HG02938 (cell line): ENCODE data around the gene GALNT17.

ENCODE experiments used
- ATAC-seq: cut with Tn5 transposase; IDR thresholded peaks from one replicate; pipeline ENCODE4 v1.9.1; 2021; ENCODE audit warnings: mild to moderate bottlenecking, moderate library complexity; ENCODE audit not compliant: unreplicated experiment

Gene GALNT17

DNA sequence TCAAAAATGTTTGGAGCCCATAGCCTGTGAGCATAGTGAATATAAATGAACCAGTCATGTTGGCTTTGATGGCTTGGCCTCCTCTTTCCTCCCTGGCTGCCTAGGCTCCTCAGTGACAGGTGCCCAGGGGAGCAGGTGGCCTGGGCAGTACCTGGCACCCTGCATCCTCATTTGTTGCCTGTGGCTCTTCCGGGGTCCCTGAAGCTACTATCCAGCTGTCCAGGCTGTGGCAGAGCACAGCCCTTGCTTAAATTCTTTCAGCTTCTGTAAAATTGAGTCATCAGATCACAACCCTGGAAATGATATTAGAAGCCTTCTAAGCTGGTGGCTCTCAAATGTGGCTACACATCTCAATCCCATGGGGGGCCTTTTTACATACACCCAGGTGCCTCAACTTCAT is 525.4 kb downstream of the GALNT17 start:
- ATAC-seq: no peak

DNA sequence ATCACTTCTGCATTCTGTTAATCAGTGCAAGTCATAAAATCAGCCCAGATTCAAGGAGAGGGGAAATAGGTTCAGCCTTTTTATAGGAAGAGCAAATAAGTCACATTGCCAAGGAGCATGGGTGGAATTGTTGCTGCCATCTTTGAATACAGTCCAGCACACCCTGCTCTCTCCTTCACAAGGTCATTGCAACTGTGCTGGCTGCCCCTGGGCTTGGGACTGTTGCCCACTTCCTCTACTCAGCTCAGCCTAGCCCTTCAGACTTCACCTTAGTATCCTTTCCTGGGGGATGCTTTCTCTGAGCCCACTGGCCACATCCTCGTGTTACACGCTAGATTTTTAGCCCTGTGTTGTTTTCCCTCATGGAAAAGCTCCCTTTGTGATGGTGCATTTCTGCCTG is 527.7 kb downstream of the GALNT17 start:
- ATAC-seq: no peak

DNA sequence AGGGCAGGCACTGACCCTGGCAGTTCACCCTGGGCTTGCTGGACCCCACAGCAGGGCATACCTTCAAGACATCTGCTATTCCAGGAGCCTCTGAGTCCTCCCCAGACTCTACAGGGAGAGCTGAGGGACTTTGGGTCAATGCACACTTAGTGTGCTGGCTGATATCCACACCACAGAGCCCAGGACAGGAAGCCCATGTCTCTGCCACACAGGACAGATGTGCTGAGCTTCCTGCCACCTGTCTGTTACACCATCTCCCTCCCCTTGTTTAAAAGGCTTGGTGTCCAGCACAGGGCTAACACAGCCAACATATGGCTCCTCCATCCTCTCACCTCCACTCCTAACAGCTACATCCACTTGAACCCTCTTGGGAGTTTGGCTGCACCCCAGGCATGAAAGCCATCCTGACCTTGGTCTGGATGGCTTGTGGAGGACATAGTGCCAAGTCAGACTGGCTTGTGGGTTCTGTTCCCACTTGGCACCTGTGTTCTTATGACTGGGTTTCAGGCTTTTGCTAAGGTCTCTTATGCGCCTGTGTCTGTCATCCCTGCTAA is 529.8 kb downstream of the GALNT17 start:
- no peak for ATAC-seq

DNA sequence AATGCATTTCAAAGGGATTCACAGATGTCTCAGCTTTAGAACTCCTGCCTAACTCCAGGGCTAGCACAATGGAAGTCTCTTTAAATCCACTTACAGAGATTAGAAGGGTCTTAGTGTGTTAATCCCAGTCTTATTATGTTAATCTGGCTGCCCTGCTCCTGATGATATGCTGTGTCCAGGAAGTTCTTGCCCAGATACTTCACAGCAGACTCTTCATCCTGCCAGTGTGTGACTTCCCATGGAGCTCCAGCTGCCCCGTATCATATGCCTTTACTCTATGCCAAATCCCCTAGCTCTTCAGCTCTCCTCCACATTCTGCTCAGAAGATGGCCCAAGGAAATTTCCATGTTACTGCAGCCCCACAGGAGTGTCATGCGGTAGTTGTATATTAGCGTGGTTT is 533.8 kb downstream of the GALNT17 start:
- no peak for ATAC-seq

DNA sequence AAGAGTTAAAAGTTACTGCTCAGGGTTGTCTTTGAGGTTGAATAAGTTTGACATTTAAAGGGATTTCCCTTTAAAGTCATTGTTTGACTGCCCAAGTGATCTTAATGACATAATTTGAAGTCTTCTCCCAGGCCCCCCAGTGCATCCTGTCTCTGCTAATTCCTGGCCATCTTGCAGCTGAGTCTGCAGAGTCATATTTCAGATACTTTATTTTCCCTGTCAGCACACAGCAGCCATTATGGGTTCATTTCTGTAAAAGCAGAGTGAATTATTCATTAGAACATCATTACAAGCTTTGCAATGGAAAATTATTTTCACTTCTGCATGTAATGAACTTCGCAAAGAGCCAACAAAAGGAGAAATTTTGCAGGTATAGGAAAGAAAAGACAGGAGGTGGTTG is 536.6 kb downstream of the GALNT17 start:
- no peak for ATAC-seq

DNA sequence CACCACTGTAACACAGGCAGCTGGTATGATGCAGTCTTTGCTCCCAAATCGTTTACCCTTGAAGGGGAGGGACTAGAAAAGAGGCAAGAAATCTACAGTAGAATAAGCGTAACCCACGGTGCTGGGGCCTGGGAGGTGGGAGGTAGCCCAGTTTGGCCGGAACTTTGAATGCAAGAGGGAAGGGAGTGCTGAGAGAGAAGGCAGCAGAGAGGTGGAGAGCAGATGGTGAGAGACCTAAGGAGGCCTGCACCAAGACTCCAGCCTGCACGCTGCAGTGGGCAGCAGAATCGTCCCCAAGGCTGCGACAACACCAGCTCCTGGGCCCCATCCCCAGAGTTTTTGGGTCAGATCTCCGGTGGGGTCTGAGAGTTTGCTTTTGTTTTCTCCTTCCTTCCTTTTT is 547.5 kb downstream of the GALNT17 start:
- no peak for ATAC-seq

DNA sequence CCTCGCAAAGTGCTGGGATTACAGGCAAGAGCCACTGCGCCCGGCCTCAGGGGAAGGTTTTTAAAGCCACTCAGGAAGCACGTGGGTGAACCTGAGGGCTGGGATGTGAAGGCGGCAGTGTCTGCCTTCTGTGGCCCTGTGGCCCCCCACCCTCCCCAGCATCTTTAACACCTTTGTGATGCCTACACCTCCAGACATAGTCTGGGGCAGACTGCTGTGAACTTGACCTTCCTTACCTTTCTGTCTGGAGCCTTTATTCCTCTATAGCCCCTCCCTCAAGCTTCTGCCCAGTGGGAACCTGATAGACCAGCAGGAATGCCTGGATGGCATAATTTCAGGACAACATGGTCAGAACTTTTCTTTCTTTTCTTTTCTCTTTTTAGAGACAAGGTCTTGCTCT is 550.2 kb downstream of the GALNT17 start:
- no peak for ATAC-seq

DNA sequence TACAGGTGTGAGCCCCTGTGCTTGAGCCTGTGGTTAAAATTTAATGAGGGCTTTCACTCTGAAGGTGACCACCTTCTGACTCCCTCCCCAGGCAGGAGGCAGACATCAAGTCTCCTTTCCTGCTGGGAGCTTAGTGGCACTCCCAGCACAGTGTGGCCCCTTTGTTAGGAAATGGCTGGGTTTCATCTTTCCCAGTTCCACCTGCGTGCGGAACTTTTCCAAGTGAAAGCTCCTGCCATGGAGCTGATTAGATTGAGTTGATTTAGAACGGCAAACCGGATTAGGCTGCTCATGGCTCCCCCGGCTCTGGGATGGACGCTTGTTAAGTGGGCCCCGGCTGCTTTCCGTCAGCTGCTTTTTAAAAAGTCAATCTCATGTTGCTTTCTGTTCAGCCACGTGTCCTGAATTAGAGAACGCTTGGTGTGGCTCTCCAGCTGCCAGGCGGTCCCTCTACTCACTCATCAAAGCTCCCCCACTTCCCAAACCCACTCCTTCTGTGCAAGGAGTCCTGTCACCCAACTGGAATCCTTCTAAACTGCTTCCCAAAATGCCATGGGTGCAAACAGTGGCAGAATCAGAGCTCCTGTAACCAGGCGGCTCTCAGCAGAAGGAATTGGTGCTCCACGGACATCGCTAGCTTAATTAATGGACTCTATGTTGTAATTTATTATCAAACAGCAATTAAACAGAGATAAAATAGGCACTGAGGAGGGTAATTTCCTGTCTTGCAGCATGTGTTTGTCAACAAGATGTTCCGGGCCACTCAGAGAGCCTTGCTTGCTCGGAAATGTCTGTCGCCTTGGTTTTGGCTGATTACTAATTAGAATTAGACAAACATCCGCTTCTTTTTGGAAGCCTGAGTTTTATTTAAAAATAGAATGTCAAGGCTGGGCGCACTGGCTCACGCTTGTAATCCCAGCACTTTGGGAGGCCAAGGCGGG is 551.2 kb downstream of the GALNT17 start:
- ATAC-seq: no peak

DNA sequence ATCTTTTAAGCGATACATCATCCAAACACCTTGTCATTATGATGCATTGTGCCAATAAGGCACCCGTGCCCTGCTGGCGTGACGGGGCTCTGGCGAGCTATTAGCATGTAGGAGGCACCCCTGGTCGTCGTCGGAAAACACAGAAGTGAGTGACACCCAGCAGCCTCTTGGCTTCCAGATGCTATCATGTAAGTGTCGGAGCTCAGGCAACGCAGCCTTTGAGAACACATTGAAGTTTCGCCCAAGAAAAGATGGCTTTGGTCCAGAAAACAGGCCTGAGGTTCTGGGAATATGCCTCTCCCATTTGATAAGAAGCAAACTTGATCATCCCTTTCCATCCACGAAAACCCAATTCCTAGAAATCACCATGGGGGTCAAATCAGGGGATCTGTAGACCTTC is 555.3 kb downstream of the GALNT17 start:
- ATAC-seq: no peak

DNA sequence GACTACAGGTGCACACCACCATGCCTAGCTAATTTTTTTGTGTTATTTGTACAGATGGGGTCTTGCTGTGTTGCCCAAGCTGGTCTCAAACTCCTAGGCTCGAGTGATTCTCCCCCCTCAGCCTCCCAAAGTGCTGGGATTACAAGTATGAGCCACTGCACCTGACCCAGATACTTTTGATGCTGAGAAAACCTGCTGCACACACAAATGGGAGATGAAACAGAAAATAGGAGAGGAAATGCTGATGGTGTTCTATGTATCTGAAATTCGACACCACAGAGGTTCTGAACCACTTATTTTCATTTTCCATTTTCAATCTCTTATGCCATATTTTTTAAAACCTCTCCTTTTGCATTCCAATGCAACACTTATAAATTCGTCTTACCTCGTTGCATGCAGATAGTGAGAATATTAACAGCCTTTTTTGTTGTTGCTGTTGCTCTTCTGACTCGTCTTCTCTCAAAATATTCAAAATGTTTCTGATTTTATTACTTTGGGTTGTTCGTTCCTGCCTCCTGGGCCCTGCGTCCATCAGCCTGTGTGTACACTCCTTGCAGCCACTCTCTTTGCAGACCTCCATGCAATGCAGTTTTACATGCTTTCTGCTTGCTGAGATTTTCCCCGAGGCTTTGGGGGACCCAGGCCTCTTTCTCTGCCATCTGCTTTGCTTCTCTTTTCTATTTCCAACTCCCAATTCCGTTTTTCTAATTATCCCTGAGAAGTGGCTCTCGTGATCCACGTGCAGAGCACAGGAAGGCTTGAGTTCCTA is 556.1 kb downstream of the GALNT17 start:
- ATAC-seq: no peak

DNA sequence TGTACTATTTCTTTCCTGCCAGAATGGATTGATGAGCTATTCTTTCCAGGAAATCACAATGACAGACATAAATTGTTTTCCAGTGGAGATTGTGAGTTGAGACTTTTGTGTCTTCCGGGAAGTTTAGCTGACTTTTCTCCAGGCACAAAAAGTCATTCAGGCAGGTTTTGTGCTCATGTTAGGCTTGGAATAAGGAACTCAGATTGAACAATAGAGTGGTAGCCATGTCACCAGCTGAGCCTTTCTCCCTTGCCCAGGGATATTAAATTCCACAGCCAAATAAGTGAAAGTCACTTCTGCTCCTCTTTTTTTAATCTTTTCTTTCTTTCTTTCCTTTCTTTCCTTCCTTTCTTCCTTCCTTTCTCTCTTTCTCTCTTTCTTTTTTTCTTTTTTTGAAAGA is 559.6 kb downstream of the GALNT17 start:
- ATAC-seq: no peak

DNA sequence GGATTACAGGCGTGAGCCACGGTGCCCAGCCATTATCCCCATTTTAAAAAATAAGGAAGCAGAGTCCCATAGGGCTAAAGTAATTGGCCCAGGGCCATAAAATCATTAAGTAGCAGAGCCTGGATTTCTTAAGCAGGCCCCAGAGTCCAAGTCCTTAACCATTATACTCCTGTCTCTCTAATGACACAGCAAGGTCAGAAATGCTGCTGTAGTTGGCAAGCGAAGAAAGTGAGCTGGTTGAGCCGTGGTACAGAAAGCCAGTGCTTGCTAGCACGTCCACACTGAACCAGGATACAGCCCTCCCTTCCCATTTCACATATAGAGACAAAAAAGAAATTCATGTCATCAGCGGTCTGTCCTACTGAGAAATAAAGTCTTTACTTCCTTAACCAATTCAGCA is 562.7 kb downstream of the GALNT17 start:
- no peak for ATAC-seq

DNA sequence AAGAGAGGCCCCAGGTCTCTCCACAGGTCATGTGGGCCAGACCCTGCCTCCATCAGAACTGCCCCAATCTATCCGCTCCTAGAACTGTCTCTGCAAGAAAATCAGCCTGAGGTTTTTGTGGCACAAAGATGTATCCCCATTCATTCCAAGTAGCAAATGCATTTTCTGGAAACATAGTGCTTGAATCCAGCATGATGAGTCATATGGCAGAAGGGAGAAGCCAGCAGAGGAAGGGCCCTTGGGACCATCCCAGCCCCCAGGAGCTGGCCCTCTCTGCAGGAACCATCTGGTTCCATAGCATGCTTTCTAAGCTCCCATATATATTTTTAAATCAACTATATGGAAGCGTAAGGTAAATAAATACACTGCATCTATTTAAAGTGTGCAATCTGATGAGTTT is 563.2 kb downstream of the GALNT17 start:
- ATAC-seq: no peak

DNA sequence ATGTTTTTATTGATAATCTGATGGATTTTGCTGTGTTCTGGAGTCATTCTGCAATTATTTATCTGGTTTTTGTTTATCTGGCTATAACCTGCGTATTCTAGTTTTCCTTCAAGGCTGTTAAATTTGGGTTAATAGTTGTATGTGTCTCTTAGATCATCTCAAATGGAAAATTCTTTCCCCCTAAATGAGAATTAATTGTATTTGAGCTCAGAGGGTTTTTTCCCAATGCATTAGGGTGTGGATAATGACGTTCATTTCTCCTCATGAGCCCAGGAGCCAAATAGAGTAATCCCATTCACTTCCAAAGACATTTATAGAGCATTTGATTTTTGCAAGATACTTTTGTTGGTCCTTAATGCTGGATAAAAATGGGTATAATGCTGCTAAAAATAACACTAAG is 564.6 kb downstream of the GALNT17 start:
- ATAC-seq: no peak

DNA sequence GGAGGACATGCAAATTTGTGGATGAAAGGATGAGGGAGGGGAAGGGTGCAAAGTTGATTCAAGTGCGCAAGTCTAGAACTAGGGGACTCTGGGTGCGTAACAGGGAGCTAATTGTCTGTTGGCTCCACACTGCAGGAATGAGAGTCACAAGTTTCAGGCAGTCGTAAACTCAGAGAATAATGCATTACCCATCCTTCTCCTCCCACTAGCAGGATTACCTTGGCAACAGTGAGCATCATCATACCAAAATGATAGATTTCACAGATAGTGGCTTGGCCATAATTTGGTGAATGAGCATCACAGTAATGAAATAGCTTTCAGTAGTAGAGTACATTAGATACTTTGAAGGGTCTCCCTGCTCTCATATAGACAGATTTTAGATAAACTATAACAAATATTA is 565.5 kb downstream of the GALNT17 start:
- ATAC-seq: no peak

DNA sequence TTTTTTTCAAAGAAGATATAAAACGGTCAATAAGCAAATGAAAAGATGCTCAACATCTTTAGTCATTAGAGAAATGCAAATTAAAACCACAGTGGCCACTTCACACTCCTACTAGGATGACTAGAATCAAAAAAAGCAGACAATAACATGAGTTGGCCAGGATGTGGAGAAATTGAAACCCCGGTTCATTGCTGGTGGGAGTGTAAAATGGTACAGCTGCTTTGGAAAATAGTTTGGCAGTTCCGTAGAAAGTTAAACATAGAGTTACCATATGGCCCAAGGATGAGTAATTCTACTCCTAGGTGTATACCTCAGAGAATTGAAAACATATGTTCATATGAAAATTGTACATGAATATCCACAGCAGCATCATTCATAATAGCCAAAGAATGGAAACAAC is 573.3 kb downstream of the GALNT17 start:
- ATAC-seq: no peak

DNA sequence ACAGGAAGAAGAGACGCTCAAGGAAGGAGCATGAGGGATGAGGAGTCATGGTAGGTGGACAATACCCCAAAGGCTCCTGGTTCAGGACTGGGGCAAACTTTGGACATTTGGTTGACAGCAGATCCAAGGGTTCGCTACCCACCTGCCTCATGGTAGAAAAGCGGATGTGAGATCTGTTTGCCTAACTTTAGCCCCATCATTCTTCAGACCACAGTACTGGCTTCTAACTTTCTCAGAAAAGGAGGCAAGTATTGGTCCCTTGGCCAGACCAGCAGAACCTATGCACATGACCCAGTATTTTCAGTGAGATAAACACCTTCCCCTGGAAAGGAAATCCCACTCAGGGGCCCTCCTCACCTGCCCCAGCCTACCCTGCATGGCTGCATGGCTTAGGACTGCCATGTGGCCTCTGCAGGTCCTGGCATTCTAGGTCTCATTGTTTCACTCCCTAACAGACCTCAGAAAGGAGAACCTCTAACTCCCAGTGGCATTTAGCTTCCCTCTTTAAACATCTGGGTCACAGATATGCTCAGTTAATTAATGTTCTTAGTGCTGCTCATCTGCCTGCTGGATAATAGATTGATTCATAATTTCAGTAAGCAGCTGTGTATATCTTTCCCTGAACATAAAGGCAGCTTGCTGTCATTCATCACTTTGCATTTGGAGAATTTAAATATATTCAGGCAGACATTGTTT is 574.1 kb downstream of the GALNT17 start:
- ATAC-seq: no peak

DNA sequence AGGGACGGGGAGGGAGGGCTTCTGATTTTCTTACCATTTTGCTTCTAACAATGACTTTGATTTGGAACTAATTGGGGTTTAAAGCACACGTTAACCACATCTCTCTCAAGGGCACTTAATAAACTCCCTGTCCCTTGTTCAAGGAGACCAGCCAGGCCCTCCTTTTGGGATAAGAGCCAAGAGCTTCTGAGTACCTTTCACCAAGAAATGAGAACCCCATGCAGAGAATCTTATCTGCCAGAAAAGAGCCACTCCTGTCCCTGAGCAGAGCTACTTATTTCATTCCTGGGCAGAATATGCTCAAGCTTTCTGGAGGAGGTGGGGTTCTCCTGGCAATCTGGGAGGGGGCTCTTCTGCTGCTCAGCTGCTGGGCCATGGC is 574.6 kb downstream of the GALNT17 start:
- no peak for ATAC-seq

DNA sequence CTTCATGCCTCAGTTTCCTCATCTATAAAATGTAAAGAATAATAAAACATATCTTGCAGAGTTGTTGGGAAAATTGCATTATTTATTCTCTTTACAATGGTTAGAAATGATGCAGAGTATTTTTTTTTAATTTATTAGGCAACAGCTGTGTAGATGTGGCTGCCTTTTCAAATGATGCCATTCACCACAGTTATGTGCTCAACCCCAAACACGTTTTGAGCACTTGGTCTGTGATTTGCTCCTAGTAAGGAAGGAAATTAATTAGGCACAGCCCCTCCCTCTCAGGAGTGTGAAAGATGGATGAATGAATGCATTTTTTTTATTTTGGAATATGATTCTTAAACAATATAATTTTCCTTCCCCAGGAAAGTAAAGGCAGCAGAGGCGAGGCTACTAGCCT is 575.1 kb downstream of the GALNT17 start:
- ATAC-seq: no peak

DNA sequence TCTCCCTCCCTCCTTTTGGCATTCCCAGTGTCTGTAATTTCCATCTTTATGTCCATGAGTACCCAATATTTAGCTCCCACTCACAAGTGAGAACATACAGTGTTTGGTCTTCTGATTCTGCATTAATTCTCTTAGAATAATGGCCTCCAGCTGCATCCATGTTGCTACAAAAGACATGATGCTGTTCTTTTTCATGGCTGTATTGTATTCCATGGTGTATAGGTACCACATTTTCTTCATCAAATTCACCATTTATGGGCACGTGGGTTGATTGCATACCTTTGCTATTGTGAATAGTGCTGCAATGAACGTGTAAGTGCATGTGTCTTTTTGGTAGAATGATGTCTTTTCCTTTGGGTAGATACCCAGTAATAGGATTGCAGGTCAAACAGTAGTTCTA is 576.8 kb downstream of the GALNT17 start:
- no peak for ATAC-seq

DNA sequence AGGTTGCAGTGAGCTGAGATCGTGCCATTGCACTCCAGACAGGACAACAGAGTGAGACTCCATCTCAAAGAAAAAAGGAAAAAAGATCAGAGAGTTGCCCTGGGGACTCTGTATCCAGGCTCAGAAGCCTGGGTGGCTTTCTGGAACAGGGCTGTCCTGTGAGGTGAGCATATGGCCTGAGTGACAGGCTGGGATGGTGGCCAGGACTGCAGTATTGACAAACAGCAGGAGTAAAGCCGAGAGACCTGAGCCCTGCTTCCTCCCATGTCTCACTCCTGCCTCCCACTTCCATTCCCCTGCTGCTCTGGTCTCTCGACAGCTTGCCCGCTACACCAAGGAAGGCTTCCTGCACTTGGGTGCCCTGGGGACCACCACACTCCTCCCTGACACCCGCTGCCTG is 578.5 kb downstream of the GALNT17 start:
- no peak for ATAC-seq
